Esophagus squamous epithelium (tissue), 4 donors: ENCODE data around the gene TPSD1.
"Not testable (repeated sequence)": the region's sequence is repeated elsewhere in the genome, so short reads cannot be mapped to it uniquely, and the experiment has no call there.

Experiments
- POLR2A ChIP-seq, 4 donors: fragments of 450-650 bp; IDR thresholded peaks; one replicate each; pipeline ENCODE4 v1.6.1; 2017; ENCODE audit warnings: antibody characterized with exemption in 4 of 4, mild to moderate bottlenecking in 4 of 4, moderate library complexity in 3 of 4
- TF ChIP-seq, protein P1 (sequence below), 6 experiments: fragments of 450-650 bp in 4 of 6; fragments of 200-600 bp in 2 of 6; sonication (generic) in 2 of 6; IDR thresholded peaks; one replicate each; pipeline ENCODE4 v1.5.1; 2016 to 2019; ENCODE audit warnings: antibody characterized with exemption in 6 of 6, mild to moderate bottlenecking in 4 of 6, moderate library complexity in 4 of 6

DNA sequence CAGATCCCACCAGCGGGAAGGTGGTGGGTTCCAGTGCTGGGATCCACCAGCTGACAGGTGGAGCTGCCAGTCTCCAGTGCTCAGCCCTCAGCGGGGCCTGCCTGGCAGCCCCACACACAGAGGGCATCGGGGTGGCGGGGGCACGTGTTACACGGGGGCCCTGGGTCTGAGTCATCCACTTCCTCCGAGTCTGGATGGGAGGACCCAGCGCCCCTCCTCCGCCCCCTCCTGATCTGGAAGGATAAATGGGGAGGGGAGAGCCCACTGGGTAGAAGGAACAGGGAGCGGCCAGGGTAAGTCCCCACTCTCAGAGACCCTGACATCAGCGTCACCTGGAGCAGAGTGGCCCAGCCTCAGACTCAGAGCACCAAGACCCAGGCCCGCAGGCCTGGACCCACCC lies 15.4 kb upstream of the TPSD1 start, which contains the start of gene TPSAB1:
- TF ChIP-seq, protein P1, sequence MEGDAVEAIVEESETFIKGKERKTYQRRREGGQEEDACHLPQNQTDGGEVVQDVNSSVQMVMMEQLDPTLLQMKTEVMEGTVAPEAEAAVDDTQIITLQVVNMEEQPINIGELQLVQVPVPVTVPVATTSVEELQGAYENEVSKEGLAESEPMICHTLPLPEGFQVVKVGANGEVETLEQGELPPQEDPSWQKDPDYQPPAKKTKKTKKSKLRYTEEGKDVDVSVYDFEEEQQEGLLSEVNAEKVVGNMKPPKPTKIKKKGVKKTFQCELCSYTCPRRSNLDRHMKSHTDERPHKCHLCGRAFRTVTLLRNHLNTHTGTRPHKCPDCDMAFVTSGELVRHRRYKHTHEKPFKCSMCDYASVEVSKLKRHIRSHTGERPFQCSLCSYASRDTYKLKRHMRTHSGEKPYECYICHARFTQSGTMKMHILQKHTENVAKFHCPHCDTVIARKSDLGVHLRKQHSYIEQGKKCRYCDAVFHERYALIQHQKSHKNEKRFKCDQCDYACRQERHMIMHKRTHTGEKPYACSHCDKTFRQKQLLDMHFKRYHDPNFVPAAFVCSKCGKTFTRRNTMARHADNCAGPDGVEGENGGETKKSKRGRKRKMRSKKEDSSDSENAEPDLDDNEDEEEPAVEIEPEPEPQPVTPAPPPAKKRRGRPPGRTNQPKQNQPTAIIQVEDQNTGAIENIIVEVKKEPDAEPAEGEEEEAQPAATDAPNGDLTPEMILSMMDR (IDR thresholded peaks at IDR 0.05): not testable (repeated sequence)
- TF ChIP-seq POLR2A (IDR thresholded peaks at IDR 0.05): not testable (repeated sequence)
